GM10248 (cell line): ENCODE results near the gene CD274.
"Not testable (repeated sequence)": the region's sequence is repeated elsewhere in the genome, so short reads cannot be mapped to it uniquely, and the experiment has no call there.

Source experiments
- CTCF ChIA-PET: fragments of 300-600 bp; sonication (Branson Sonifier 250); formaldehyde crosslinking; extraction: SDS; loops from one replicate; lab custom pipeline; 2021; ENCODE audit warnings: antibody characterized with exemption; lab: Yijun Ruan, JAX
- POLR2A ChIA-PET: fragments of 350-650 bp; sonication (Branson Sonifier 250); formaldehyde crosslinking; extraction: SDS; loops from one replicate; lab custom pipeline; 2020; ENCODE audit warnings: antibody characterized with exemption; lab: Yijun Ruan, JAX
- DNase-seq: peaks from one replicate; pipeline ENCODE4 v3.0.0; 2012; ENCODE audit errors: extremely low spot score
- TF ChIP-seq, protein P1 (sequence below): IDR thresholded peaks from 2 replicates; pipeline ENCODE4 v1.5.1; 2012; ENCODE audit warnings: mild to moderate bottlenecking, low read depth; ENCODE audit errors: extremely low read depth, missing control alignments, control extremely low read depth

The CD274 gene

DNA sequence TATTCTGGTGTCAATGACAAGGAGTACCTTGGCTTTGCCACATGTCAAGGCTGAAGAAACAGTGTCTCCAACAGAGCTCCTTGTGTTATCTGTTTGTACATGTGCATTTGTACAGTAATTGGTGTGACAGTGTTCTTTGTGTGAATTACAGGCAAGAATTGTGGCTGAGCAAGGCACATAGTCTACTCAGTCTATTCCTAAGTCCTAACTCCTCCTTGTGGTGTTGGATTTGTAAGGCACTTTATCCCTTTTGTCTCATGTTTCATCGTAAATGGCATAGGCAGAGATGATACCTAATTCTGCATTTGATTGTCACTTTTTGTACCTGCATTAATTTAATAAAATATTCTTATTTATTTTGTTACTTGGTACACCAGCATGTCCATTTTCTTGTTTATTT is 19.8 kb downstream of the CD274 start:
- TF ChIP-seq, protein P1, sequence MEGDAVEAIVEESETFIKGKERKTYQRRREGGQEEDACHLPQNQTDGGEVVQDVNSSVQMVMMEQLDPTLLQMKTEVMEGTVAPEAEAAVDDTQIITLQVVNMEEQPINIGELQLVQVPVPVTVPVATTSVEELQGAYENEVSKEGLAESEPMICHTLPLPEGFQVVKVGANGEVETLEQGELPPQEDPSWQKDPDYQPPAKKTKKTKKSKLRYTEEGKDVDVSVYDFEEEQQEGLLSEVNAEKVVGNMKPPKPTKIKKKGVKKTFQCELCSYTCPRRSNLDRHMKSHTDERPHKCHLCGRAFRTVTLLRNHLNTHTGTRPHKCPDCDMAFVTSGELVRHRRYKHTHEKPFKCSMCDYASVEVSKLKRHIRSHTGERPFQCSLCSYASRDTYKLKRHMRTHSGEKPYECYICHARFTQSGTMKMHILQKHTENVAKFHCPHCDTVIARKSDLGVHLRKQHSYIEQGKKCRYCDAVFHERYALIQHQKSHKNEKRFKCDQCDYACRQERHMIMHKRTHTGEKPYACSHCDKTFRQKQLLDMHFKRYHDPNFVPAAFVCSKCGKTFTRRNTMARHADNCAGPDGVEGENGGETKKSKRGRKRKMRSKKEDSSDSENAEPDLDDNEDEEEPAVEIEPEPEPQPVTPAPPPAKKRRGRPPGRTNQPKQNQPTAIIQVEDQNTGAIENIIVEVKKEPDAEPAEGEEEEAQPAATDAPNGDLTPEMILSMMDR = no peak
- CTCF ChIA-PET = interaction anchor here (1.5 kb wide), 1 partner anchor 10 kb away, joined by 3 read pairs; no protein-coding TSS in a partner anchor

GRCh38 chr9:5470816-5471215 is 20.5 kb downstream of the CD274 start:
- no peak for DNase-seq
- TF ChIP-seq, protein P1 = no peak
- CTCF ChIA-PET = interaction anchor here (1.4 to 1.5 kb wide), 2 partner anchors 11 to 20 kb away, joined by 3 to 5 read pairs; partner anchors contain the start of gene CD274
- POLR2A ChIA-PET = no interaction called here

More for the DNA sequence above, 19.8 kb downstream of the CD274 start:
- DNase-seq = no peak
- POLR2A ChIA-PET = no interaction called here

DNA sequence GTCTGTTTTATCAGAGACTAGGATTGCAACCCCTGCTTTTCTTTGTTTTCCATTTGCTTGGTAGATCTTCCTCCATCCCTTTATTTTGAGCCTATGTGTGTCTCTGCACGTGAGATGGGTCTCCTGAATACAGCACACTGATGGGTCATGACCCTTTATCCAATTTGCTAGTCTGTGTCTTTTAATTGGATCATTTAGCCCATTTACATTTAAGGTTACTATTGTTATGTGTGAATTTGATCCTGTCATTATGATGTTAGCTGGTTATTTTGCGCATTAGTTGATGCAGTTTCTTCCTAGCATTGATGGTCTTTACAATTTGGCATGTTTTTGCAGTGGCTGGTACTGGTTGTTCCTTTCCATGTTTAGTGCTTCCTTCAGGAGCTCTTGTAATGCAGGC is 25.3 kb downstream of the CD274 start:
- DNase-seq, POLR2A ChIA-PET: not testable (repeated sequence)
- CTCF ChIA-PET = interaction anchor here (3.5 kb wide), 1 partner anchor 26 kb away, joined by 9 read pairs; the partner anchor contains the start of gene CD274

DNA sequence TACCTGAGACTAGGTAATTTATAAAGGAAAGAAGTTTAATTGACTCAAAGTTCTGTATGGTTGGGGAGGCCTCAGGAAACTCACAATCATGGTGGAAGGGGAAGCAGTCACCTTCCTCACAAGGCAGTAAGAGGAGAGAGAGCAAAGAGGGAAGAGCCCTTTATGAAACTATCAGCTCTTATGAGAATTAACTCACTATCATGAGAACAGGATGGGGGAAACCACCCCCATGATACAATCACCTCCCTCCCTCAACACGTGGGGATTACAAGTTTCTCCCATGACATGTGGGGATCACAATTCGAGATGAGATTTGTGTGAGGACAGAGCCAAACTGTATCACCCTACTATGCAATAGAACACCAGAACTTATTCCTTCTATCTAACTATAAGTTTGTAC is 27.9 kb downstream of the CD274 start:
- ChIA-PET POLR2A (no interaction called here), CTCF (interaction anchor here (0.6 kb wide), 1 partner anchor 112 kb away, joined by 4 read pairs; no protein-coding TSS in a partner anchor)
- TF ChIP-seq, protein P1 = no peak
- no peak for DNase-seq

GRCh38 chr9:5479994-5480694 is 29.8 kb downstream of the CD274 start:
- ChIA-PET CTCF (interaction anchor here (1.1 to 1.8 kb wide), 6 partner anchors 9 to 108 kb away, joined by 3 to 5 read pairs (median 4); no protein-coding TSS in a partner anchor), POLR2A (interaction anchor here (1.0 kb wide), 1 partner anchor 14 kb away, joined by 3 read pairs; no protein-coding TSS in a partner anchor)
- peak; percentile 40 for DNase-seq
- TF ChIP-seq, protein P1 = no peak

- DNase-seq = no peak
- ChIA-PET POLR2A (interaction anchor here (1.0 kb wide), 1 partner anchor 13 kb away, joined by 3 read pairs; no protein-coding TSS in a partner anchor), CTCF (interaction anchor here (0.7 to 1.8 kb wide), 5 partner anchors 9 to 41 kb away, joined by 3 to 5 read pairs (median 5); partner anchors contain the start of gene CD274)
- TF ChIP-seq, protein P1 = no peak
Observed at GRCh38 chr9:5480919-5481318, 30.6 kb downstream of the CD274 start.

GRCh38 chr9:5481322-5482040 is 31.1 kb downstream of the CD274 start:
- ChIA-PET POLR2A (interaction anchor here (0.6 kb wide), 2 partner anchors 43 to 102 kb away, joined by 3 read pairs; no protein-coding TSS in a partner anchor), CTCF (interaction anchor here (0.7 to 1.8 kb wide), 3 partner anchors 8 to 31 kb away, joined by 3 to 5 read pairs (median 5); partner anchors contain the start of gene CD274)
- TF ChIP-seq, protein P1 = no peak
- no peak for DNase-seq
